Loucy (cell line): ENCODE measurements around the gene LASP1.

Experiments used
- EZH2phosphoT487 ChIP-seq: fragments of 200-600 bp; IDR thresholded peaks from 2 replicates; pipeline ENCODE4 v1.6.1; 2018; ENCODE audit warnings: antibody characterized with exemption, mild to moderate bottlenecking, moderate library complexity, borderline replicate concordance
- TF ChIP-seq, protein P1 (sequence below): fragments of 200-600 bp; sonication (generic); conservative IDR thresholded peaks from 2 replicates; pipeline ENCODE4 v1.5.1; 2014; ENCODE audit warnings: mild to moderate bottlenecking, antibody characterized with exemption, low read length

DNA sequence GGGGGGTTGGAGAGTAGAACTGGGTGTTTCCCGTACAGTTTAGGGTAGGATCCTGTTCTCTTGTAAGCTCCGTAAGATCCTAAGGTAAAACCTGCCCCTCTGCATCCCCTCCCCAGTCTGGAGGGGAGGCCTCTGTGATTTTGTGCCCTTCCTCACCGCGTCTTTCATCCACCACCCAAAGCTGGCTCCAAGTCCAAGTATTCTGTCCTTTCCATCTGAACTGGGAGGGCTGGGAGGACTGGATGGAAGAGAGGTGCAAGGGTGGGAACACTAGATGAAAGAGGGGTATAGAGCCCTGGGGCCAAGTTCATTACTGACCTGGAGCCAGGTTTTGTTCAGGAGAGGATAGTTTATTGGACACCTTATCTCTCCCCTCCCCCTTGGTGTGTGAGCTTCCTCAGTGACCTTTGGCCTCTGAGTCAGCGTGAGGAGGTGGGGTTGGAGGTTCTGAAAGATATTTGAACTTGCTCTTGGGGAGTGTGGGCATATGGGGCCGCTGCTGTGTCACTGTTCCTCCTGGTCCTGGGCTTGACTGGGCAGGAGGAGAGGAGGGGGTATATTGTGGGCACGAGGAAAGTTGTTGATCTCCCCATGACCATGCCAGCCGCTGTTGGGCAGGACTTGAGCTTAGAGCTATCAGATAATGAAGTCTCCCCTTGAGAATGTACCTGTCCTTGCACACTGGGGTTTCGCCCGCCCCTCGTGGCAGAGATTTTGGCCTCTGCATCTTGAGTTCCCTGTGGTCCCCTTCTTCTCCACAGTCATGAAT lies 1.6 kb downstream of the LASP1 start:
- TF ChIP-seq, protein P1, sequence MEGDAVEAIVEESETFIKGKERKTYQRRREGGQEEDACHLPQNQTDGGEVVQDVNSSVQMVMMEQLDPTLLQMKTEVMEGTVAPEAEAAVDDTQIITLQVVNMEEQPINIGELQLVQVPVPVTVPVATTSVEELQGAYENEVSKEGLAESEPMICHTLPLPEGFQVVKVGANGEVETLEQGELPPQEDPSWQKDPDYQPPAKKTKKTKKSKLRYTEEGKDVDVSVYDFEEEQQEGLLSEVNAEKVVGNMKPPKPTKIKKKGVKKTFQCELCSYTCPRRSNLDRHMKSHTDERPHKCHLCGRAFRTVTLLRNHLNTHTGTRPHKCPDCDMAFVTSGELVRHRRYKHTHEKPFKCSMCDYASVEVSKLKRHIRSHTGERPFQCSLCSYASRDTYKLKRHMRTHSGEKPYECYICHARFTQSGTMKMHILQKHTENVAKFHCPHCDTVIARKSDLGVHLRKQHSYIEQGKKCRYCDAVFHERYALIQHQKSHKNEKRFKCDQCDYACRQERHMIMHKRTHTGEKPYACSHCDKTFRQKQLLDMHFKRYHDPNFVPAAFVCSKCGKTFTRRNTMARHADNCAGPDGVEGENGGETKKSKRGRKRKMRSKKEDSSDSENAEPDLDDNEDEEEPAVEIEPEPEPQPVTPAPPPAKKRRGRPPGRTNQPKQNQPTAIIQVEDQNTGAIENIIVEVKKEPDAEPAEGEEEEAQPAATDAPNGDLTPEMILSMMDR: peak; percentile 59
- TF ChIP-seq EZH2phosphoT487: no peak
